Smooth muscle cell of bladder (primary cell): ENCODE results near the gene IGFBP1. TPM values are rescaled to one million over a fixed set of nuclear protein-coding genes. Genes with fewer than 3 reads are reported as not detected.

Experiments used
- total RNA-seq: library from RNA; depleted of rRNA; stranded (reverse); fragments of >200 nt; gene quantifications from 2 replicates; pipeline ENCODE4 v1.2.3, GENCODE V29; 2014

Gene IGFBP1
- 0.14 TPM in 1 of 2 replicates, not detected in the other for total RNA-seq

GRCh38 chr7:45888185-45888992 is at the start of gene IGFBP1:
TSS of gene IGFBP1 (plus strand) at chr7:45888488. CDS start at chr7:45888653, 165 bp downstream.

GRCh38 chr7:45873035-45873354 is 15.3 kb upstream of the IGFBP1 start, which contains the start of gene CCDC201:
TSS of gene CCDC201 (minus strand) at chr7:45873082. CDS start at chr7:45873007, 75 bp downstream.

GRCh38 chr7:45920502-45921380 is 32.5 kb downstream of the IGFBP1 start, which contains the start of gene IGFBP3:
TSS of gene IGFBP3 (minus strand) at chr7:45921272. CDS start at chr7:45921140, 132 bp downstream.

Other genes starting within 250 kb of the IGFBP1 start
- not detected in 2 replicates for gene CCDC201, start 15.4 kb upstream of the IGFBP1 start, total RNA-seq
- 98.1 and 589 TPM in 2 replicates for gene IGFBP3, start 32.8 kb downstream of the IGFBP1 start, total RNA-seq